Measurements from ENCODE around the gene ZNF622. TPM values are rescaled to one million over a fixed set of nuclear protein-coding genes. Genes with fewer than 3 reads are reported as not detected.

ZNF622 gene
- total and polyA plus RNA-seq, 2 of the 13 experiments (the other 11 are each of a cell fraction or from before 2014, with no cell fraction given), result 12.1 to 44.7 TPM

GRCh38 chr5:16500024-16500423 lies 34.4 kb upstream of the ZNF622 start:
- H3K4me2 ChIP-seq (ENCODE audit: low read depth, low read length), result no peak overlapping the region
- intact Hi-C loops (cut with micrococcal nuclease; ENCODE audit: unreplicated experiment) (no loop called here), in situ Hi-C loops (cut with HindIII; ENCODE audit: extremely low pct_ligation_motif_present, low pct_unique_long_range_greater_than_20kb) (no loop called here)
- H3K36me3 ChIP-seq (replicated peaks in 1 of 2; ENCODE audit: control insufficient read depth in 1 of 2, insufficient read depth in 2 of 2, low read length in 2 of 2), result no peaks in the 10 kb centered on the region
- no peaks in the 10 kb centered on the region for H3K4me1 ChIP-seq (ENCODE audit: insufficient read depth, low read length)
- H3K27me3 ChIP-seq (ENCODE audit: control insufficient read depth in 1 of 2, insufficient read depth in 2 of 2, low read length in 2 of 2), result no peaks in the 10 kb centered on the region; a peak in 1 of 5 replicates
- TF ChIP-seq ZNF354B (CRISPR knock-in tag; IDR thresholded peaks at IDR 0.05) (no peak), ZNF839 (CRISPR knock-in tag; IDR thresholded peaks at IDR 0.05; ENCODE audit: borderline replicate concordance) (no peak), E2F2 (CRISPR knock-in tag; IDR thresholded peaks at IDR 0.05; ENCODE audit: borderline replicate concordance) (no peak), ZNF737 (CRISPR knock-in tag; IDR thresholded peaks at IDR 0.05; ENCODE audit: borderline replicate concordance) (no peak), ZSCAN20 (CRISPR knock-in tag; IDR thresholded peaks at IDR 0.05; ENCODE audit: borderline replicate concordance) (no peak), TFE3 (CRISPR knock-in tag; IDR thresholded peaks at IDR 0.05) (no peak), TAF1 (CRISPR knock-in tag; IDR thresholded peaks at IDR 0.05) (no peak), KAT7 (CRISPR knock-in tag; IDR thresholded peaks at IDR 0.05; ENCODE audit: borderline replicate concordance) (no peak), ZNF749 (CRISPR knock-in tag; IDR thresholded peaks at IDR 0.05; ENCODE audit: borderline replicate concordance) (no peak), KDM5A (IDR thresholded peaks at IDR 0.05; ENCODE audit: borderline replicate concordance, low read length) (no peak), XBP1 (CRISPR knock-in tag; IDR thresholded peaks at IDR 0.05) (no peak), REPIN1 (CRISPR knock-in tag; IDR thresholded peaks at IDR 0.05; ENCODE audit: borderline replicate concordance, low read depth) (no peak), ATAD3A (CRISPR knock-in tag; IDR thresholded peaks at IDR 0.05) (no peak), GTF2F1 (IDR thresholded peaks at IDR 0.05; ENCODE audit: low read length) (no peak), MTA1 (CRISPR knock-in tag; IDR thresholded peaks at IDR 0.05; ENCODE audit: borderline replicate concordance) (no peak), U2AF2 (IDR thresholded peaks at IDR 0.05; ENCODE audit: low read depth, low read length) (no peak)
- TF ChIP-seq, protein P1, sequence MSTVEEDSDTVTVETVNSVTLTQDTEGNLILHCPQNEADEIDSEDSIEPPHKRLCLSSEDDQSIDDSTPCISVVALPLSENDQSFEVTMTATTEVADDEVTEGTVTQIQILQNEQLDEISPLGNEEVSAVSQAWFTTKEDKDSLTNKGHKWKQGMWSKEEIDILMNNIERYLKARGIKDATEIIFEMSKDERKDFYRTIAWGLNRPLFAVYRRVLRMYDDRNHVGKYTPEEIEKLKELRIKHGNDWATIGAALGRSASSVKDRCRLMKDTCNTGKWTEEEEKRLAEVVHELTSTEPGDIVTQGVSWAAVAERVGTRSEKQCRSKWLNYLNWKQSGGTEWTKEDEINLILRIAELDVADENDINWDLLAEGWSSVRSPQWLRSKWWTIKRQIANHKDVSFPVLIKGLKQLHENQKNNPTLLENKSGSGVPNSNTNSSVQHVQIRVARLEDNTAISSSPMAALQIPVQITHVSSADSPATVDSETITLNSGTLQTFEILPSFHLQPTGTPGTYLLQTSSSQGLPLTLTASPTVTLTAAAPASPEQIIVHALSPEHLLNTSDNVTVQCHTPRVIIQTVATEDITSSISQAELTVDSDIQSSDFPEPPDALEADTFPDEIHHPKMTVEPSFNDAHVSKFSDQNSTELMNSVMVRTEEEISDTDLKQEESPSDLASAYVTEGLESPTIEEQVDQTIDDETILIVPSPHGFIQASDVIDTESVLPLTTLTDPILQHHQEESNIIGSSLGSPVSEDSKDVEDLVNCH (CRISPR knock-in tag; IDR thresholded peaks at IDR 0.05), result no peak
- 30% methylated on average over 5 of the region's 5 CpGs for WGBS (ENCODE audit: low lambda C conversion rate)
- no peak overlapping the region for H3K4me3 ChIP-seq (replicated peaks in 1 of 3; ENCODE audit: insufficient read depth in 1 of 3, low read depth in 2 of 3, low read length in 3 of 3)
- FAIRE-seq (no peak), DNase-seq (ENCODE audit: low spot score) (no peak), ATAC-seq (no peak)
- no peak overlapping the region for H2AFZ ChIP-seq (ENCODE audit: low read length)
- POLR2A ChIA-PET, result no interaction called here
- BruUV-seq (replicated peaks), result no TSS peak
- no peak overlapping the region for H3K9ac ChIP-seq (ENCODE audit: insufficient read depth, low read depth, low read length)
- no peaks in the 10 kb centered on the region for H3K79me2 ChIP-seq (ENCODE audit: insufficient read depth, low read length)
- no peaks in the 10 kb centered on the region for H4K20me1 ChIP-seq (ENCODE audit: insufficient read depth, low read length)
- no peak overlapping the region for H3K27ac ChIP-seq (ENCODE audit: extremely low read length, insufficient read depth, low read length)
- peaks cover 12% of the 10 kb centered on the region; the same call in 1 of the 2 replicates for H3K9me3 ChIP-seq (ENCODE audit: low read length)
- CTCF ChIA-PET (ENCODE audit: low intra/inter-chr PET ratio, low total read pairs), result no interaction called here

Data from HepG2 (cell line).